Skeletal muscle satellite cell (primary cell): ENCODE results near the gene SEPTIN7.

ENCODE experiments used
- H3K27me3 ChIP-seq: 2 replicates; pipeline ENCODE4 v1.7.0; 2013; ENCODE audit warnings: low read length; ENCODE audit not compliant: control insufficient read depth, insufficient read depth
- H3K36me3 ChIP-seq: 2 replicates; pipeline ENCODE4 v1.7.0; 2013; ENCODE audit warnings: mild to moderate bottlenecking, control low read depth, low read length; ENCODE audit not compliant: insufficient read depth
- H3K4me1 ChIP-seq: 2 replicates; pipeline ENCODE4 v1.7.0; 2013; ENCODE audit warnings: low read length; ENCODE audit not compliant: control insufficient read depth, insufficient read depth
- H3K4me2 ChIP-seq: 2 replicates; pipeline ENCODE4 v1.7.0; 2013; ENCODE audit warnings: mild to moderate bottlenecking, low read length
- H3K4me3 ChIP-seq: 2 replicates; pipeline ENCODE4 v1.7.0; 2013; ENCODE audit warnings: low read length
- H3K9ac ChIP-seq: 2 replicates; pipeline ENCODE4 v1.7.0; 2013; ENCODE audit warnings: mild to moderate bottlenecking, low read depth, low read length, moderate library complexity
- H3K9me3 ChIP-seq: replicated peaks from 2 replicates; pipeline ENCODE4 v1.7.0; 2013; ENCODE audit warnings: mild to moderate bottlenecking, control low read depth, low read length

Gene SEPTIN7

GRCh38 chr7:35768346-35768745, 32.5 kb upstream of the SEPTIN7 start:
- Histone ChIP-seq H3K27me3 (no peaks in the 10 kb centered on the region), H3K4me1 (no peaks in the 10 kb centered on the region), H3K9me3 (no peaks in the 10 kb centered on the region), H3K36me3 (no peaks in the 10 kb centered on the region), H3K4me3 (no peak overlapping the region), H3K4me2 (no peak overlapping the region), H3K9ac (no peak overlapping the region)

- Histone ChIP-seq H3K4me1 (no peaks in the 10 kb centered on the region), H3K4me2 (no peak overlapping the region), H3K9me3 (no peaks in the 10 kb centered on the region), H3K9ac (no peak overlapping the region), H3K36me3 (no peaks in the 10 kb centered on the region), H3K27me3 (no peaks in the 10 kb centered on the region), H3K4me3 (no peak overlapping the region)
Observed at GRCh38 chr7:35771776-35772175, 29.1 kb upstream of the SEPTIN7 start.

DNA sequence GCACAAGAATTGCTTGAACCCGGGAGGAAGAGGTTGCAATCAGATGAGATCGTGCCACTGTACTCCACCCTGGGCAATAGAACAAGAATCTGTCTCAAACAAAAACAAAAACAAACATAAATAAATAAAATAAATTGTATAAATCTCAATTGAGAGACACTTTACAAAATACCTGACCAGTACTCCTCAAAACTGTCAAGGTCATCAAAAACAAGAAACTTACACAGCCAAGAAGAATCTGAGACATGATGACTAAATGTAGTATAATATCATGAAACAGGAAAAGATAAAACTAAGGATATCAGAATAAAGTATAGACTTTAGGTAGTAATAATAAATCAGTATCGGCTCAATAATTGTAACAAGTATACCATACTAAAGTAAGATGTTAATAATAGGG, 26.9 kb upstream of the SEPTIN7 start:
- H3K4me1 ChIP-seq = no peaks in the 10 kb centered on the region
- no peak overlapping the region for H3K4me2 ChIP-seq
- H3K27me3 ChIP-seq = no peaks in the 10 kb centered on the region
- H3K9me3 ChIP-seq = no peaks in the 10 kb centered on the region
- no peak overlapping the region for H3K4me3 ChIP-seq
- no peak overlapping the region for H3K9ac ChIP-seq
- H3K36me3 ChIP-seq = no peaks in the 10 kb centered on the region

GRCh38 chr7:35776686-35777085, 24.2 kb upstream of the SEPTIN7 start:
- H3K4me1 ChIP-seq = no peaks in the 10 kb centered on the region
- no peaks in the 10 kb centered on the region for H3K27me3 ChIP-seq
- H3K9me3 ChIP-seq = no peaks in the 10 kb centered on the region
- H3K9ac ChIP-seq = no peak overlapping the region
- no peak overlapping the region for H3K4me2 ChIP-seq
- no peak overlapping the region for H3K4me3 ChIP-seq
- H3K36me3 ChIP-seq = no peaks in the 10 kb centered on the region

- no peak overlapping the region for H3K4me2 ChIP-seq
- H3K36me3 ChIP-seq = no peaks in the 10 kb centered on the region
- no peak overlapping the region for H3K9ac ChIP-seq
- no peaks in the 10 kb centered on the region for H3K9me3 ChIP-seq
- H3K4me1 ChIP-seq = no peaks in the 10 kb centered on the region
- no peak overlapping the region for H3K4me3 ChIP-seq
- no peaks in the 10 kb centered on the region for H3K27me3 ChIP-seq
Observed at GRCh38 chr7:35777121-35777520, 23.7 kb upstream of the SEPTIN7 start.

DNA sequence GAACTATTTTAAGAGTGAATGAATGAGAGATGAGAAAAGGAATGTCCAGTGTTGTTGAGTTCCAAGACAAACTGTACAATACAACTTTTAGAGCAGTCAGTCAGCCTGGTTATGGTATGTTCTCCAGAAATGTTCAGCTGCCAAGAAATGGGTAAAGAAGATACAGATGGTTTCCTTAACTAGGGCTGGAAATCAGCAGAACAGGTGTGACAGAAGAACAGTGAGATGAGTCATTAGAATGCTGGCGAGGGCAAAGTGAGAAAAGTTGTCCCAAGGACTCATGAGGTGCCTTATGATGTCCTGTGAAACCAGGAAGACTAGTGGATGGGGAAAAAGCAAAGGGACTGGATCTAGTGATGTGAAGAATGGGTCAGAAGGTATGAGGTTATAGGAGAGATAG, 20.8 kb upstream of the SEPTIN7 start:
- Histone ChIP-seq H3K4me2 (no peak overlapping the region), H3K4me1 (no peaks in the 10 kb centered on the region), H3K36me3 (no peaks in the 10 kb centered on the region), H3K9ac (no peak overlapping the region), H3K27me3 (no peaks in the 10 kb centered on the region), H3K4me3 (no peak overlapping the region), H3K9me3 (no peaks in the 10 kb centered on the region)

GRCh38 chr7:35781200-35781701, 19.6 kb upstream of the SEPTIN7 start:
- Histone ChIP-seq H3K9me3 (no peaks in the 10 kb centered on the region), H3K4me2 (no peak overlapping the region), H3K27me3 (no peaks in the 10 kb centered on the region), H3K9ac (no peak overlapping the region), H3K36me3 (no peaks in the 10 kb centered on the region), H3K4me1 (no peaks in the 10 kb centered on the region), H3K4me3 (no peak overlapping the region)

DNA sequence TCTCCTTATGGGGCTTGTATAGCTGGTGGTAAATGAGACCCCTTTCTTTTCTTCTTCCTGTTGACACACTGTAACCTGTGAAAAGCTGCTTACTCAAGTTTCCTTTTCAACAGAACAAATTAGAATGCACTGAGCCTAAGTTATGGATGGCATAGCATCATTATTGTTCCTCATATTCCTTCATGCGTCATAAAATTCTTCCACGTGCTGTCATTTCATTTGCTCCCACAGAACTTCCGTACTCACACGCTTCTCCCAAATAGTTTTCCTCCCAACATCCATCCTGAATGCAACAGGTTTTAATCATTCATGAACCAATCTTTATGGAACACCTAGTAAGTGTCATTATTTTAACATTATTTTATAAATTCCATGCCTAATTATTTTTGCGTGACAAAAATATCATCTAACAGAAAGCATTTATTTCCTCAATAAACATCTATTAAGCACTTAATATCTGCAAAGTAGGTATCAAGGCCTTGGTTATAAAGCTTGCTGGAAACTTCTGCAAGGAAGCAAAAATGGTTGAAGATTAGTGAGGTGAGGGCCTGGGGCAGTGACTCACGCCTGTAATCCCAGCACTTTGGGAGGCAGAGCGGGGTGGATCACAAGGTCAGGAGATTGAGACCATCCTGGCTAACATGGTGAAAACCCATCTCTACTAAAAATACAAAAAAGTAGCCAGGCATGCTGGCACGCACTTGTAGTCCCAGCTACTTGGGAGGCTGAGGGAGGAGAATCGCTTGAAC, 18.9 kb upstream of the SEPTIN7 start:
- H3K36me3 ChIP-seq = no peaks in the 10 kb centered on the region
- H3K9me3 ChIP-seq = no peaks in the 10 kb centered on the region
- H3K4me1 ChIP-seq = no peaks in the 10 kb centered on the region
- H3K27me3 ChIP-seq = no peaks in the 10 kb centered on the region
- no peak overlapping the region for H3K4me2 ChIP-seq
- no peak overlapping the region for H3K9ac ChIP-seq
- H3K4me3 ChIP-seq = no peak overlapping the region

- H3K36me3 ChIP-seq = no peaks in the 10 kb centered on the region
- H3K9me3 ChIP-seq = no peaks in the 10 kb centered on the region
- no peak overlapping the region for H3K4me2 ChIP-seq
- no peaks in the 10 kb centered on the region for H3K27me3 ChIP-seq
- no peaks in the 10 kb centered on the region for H3K4me1 ChIP-seq
- H3K9ac ChIP-seq = no peak overlapping the region
- H3K4me3 ChIP-seq = no peak overlapping the region
Observed at GRCh38 chr7:35784332-35784731, 16.5 kb upstream of the SEPTIN7 start.

DNA sequence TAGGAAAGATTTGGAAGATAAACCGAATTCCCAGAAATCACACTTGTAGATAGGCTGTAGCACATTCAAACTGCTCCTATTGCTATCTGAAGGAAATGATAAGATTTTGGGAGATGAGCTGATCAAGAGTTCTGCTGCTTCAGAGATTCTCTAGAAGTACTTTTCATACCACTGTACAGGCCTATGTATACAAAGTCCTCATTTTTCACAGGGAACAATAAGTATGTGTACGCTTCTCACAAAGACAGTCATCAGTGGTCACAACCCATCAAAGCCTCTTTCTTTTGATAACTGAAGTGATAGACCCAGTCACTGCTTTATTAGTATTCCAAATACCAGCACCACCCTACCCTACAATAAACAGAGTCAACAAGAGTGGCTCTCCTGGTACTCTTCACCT, 15.6 kb upstream of the SEPTIN7 start:
- H3K27me3 ChIP-seq = no peaks in the 10 kb centered on the region
- no peak overlapping the region for H3K9ac ChIP-seq
- H3K36me3 ChIP-seq = no peaks in the 10 kb centered on the region
- H3K4me3 ChIP-seq = no peak overlapping the region
- H3K4me2 ChIP-seq = no peak overlapping the region
- no peaks in the 10 kb centered on the region for H3K9me3 ChIP-seq
- no peaks in the 10 kb centered on the region for H3K4me1 ChIP-seq

- peaks cover under 1% of the 10 kb centered on the region for H3K4me1 ChIP-seq
- H3K27me3 ChIP-seq = no peaks in the 10 kb centered on the region
- no peaks in the 10 kb centered on the region for H3K9me3 ChIP-seq
- no peak overlapping the region for H3K9ac ChIP-seq
- H3K4me3 ChIP-seq = no peak overlapping the region
- H3K36me3 ChIP-seq = no peaks in the 10 kb centered on the region
- no peak overlapping the region for H3K4me2 ChIP-seq
Observed at GRCh38 chr7:35787925-35788324, 12.9 kb upstream of the SEPTIN7 start.

DNA sequence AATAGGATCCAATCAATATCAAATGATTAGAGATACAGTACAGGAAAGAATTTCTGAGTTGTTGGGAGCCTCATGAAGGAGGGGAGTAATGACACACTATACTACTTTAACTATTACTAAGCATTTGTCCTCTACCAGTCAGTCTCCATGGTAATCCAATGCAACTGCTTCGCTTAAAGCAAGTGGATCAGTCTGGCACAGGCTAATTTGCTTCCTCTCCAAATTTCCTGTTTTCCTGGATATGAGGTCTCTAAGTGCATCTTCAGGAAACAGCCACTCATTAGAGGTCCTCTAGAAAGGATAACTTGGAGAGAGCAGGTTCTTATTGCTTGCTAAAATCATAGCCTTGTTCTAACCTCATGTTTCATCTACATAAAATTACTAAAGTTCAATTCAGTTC, 8.4 kb upstream of the SEPTIN7 start:
- Histone ChIP-seq H3K4me3 (no peak overlapping the region), H3K27me3 (no peaks in the 10 kb centered on the region), H3K9me3 (no peaks in the 10 kb centered on the region), H3K4me2 (no peak overlapping the region), H3K4me1 (peaks cover 6% of the 10 kb centered on the region), H3K9ac (no peak overlapping the region), H3K36me3 (no peaks in the 10 kb centered on the region)
